ENCODE measurements around the gene TMEM72. TPM values are rescaled to one million over a fixed set of nuclear protein-coding genes. Genes with fewer than 3 reads are reported as not detected.

The TMEM72 gene
- total RNA-seq, 2 donors from 2014 or later = not detected

DNA sequence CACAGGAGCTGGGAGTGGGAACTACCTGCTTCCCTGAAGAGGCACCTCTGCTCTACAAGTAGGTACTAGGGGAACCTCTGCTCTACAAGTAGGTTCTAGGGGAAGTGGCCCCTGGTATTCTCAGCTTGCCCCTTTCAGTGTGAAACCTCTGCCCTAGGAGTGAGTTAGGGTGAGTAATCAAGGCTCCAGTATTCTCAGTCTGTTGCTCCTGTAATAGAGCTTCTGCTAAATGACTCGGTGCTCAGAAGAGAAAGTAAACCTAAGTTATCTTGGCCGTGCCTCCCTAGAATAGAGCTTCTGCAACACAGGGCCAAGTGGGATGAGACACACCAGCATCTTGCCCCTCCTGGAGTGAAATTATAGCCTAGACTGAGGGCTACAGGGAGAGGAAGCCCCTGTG, 35.1 kb downstream of the TMEM72 start:
- H3K27me3 ChIP-seq (replicated peaks; ENCODE audit: insufficient read depth) = no peaks in the 10 kb centered on the region
- DNase-seq (ENCODE audit: low spot score) = no peak
- no peak for ATAC-seq (ENCODE audit: insufficient number of reproducible peaks, low FRiP score, low read depth)

GRCh38 chr10:44947371-44948152, 36.4 kb downstream of the TMEM72 start:
- H3K27me3 ChIP-seq (replicated peaks; ENCODE audit: insufficient read depth) = no peaks in the 10 kb centered on the region
- peaks cover 4% of the 10 kb centered on the region for H3K9me3 ChIP-seq
- ATAC-seq (ENCODE audit: insufficient number of reproducible peaks, low FRiP score, low read depth) = no peak
- H3K4me1 ChIP-seq (ENCODE audit: control insufficient read depth in 1 of 2, low read depth in 2 of 2) = peaks cover 0 to 5% of the 10 kb centered on the region in 2 donors
- H3K4me3 ChIP-seq = no peak overlapping the region
- TF ChIP-seq, protein P1, sequence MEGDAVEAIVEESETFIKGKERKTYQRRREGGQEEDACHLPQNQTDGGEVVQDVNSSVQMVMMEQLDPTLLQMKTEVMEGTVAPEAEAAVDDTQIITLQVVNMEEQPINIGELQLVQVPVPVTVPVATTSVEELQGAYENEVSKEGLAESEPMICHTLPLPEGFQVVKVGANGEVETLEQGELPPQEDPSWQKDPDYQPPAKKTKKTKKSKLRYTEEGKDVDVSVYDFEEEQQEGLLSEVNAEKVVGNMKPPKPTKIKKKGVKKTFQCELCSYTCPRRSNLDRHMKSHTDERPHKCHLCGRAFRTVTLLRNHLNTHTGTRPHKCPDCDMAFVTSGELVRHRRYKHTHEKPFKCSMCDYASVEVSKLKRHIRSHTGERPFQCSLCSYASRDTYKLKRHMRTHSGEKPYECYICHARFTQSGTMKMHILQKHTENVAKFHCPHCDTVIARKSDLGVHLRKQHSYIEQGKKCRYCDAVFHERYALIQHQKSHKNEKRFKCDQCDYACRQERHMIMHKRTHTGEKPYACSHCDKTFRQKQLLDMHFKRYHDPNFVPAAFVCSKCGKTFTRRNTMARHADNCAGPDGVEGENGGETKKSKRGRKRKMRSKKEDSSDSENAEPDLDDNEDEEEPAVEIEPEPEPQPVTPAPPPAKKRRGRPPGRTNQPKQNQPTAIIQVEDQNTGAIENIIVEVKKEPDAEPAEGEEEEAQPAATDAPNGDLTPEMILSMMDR (IDR thresholded peaks at IDR 0.05) = no peak
- no peak for DNase-seq (ENCODE audit: low spot score)
- no peaks in the 10 kb centered on the region for H3K36me3 ChIP-seq
- no peak overlapping the region for H3K27ac ChIP-seq

More for the DNA sequence above, 35.1 kb downstream of the TMEM72 start:
- no peak overlapping the region for H3K27ac ChIP-seq
- peaks cover 0 to 5% of the 10 kb centered on the region in 2 donors for H3K4me1 ChIP-seq (ENCODE audit: control insufficient read depth in 1 of 2, low read depth in 2 of 2)
- peaks cover 4% of the 10 kb centered on the region for H3K9me3 ChIP-seq
- TF ChIP-seq, protein P1 (IDR thresholded peaks at IDR 0.05) = no peak
- no peaks in the 10 kb centered on the region for H3K36me3 ChIP-seq
- H3K4me3 ChIP-seq = no peak overlapping the region

DNA sequence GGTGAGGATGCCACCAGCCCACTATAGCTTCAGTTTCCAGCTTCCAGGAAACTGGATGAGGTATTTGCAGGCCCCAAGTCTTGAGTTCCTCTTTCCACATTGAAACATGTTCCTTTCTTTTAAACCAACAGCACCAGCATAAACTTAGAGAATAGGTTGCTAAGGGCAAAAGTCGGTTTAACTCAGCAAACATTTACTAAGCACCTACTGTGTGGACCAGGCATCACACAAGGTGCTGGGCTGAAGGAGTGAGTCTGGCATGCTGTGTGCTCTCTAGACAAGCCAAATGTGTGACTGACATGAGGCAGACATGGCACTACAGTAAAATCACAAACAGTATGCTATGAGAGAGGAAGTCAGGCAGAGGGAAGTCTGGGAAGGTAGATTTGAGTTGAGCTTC, 37.5 kb downstream of the TMEM72 start:
- Histone ChIP-seq H3K27ac (no peak overlapping the region), H3K9me3 (peaks cover 4% of the 10 kb centered on the region), H3K36me3 (no peaks in the 10 kb centered on the region), H3K4me3 (no peak overlapping the region), H3K4me1 (ENCODE audit: control insufficient read depth in 1 of 2, low read depth in 2 of 2) (peaks cover 0 to 5% of the 10 kb centered on the region in 2 donors), H3K27me3 (replicated peaks; ENCODE audit: insufficient read depth) (no peaks in the 10 kb centered on the region)
- DNase-seq (ENCODE audit: low spot score) = no peak
- ATAC-seq (ENCODE audit: insufficient number of reproducible peaks, low FRiP score, low read depth) = no peak
- TF ChIP-seq, protein P1 (IDR thresholded peaks at IDR 0.05) = no peak

GRCh38 chr10:44949127-44949802, 38.1 kb downstream of the TMEM72 start:
- Histone ChIP-seq H3K36me3 (no peaks in the 10 kb centered on the region), H3K4me1 (ENCODE audit: control insufficient read depth in 1 of 2, low read depth in 2 of 2) (peaks cover 0 to 5% of the 10 kb centered on the region in 2 donors), H3K4me3 (no peak overlapping the region), H3K27ac (no peak overlapping the region), H3K9me3 (peaks cover under 1% of the 10 kb centered on the region), H3K27me3 (replicated peaks; ENCODE audit: insufficient read depth) (no peaks in the 10 kb centered on the region)
- DNase-seq (ENCODE audit: low spot score) (no peak), ATAC-seq (ENCODE audit: insufficient number of reproducible peaks, low FRiP score, low read depth) (no peak)
- TF ChIP-seq, protein P1 (IDR thresholded peaks at IDR 0.05) = no peak

GRCh38 chr10:44949915-44950314, 38.8 kb downstream of the TMEM72 start:
- Histone ChIP-seq H3K27ac (no peak overlapping the region), H3K4me1 (ENCODE audit: control insufficient read depth in 1 of 2, low read depth in 2 of 2) (peaks cover 0 to 5% of the 10 kb centered on the region in 2 donors), H3K4me3 (no peak overlapping the region), H3K9me3 (no peaks in the 10 kb centered on the region), H3K36me3 (no peaks in the 10 kb centered on the region), H3K27me3 (replicated peaks; ENCODE audit: insufficient read depth) (no peaks in the 10 kb centered on the region)
- DNase-seq (ENCODE audit: low spot score) (no peak), ATAC-seq (ENCODE audit: insufficient number of reproducible peaks, low FRiP score, low read depth) (no peak)
- TF ChIP-seq, protein P1 (IDR thresholded peaks at IDR 0.05) = no peak
